ENCODE data around the gene PLA2G4E. TPM values are rescaled to one million over a fixed set of nuclear protein-coding genes. Genes with fewer than 3 reads are reported as not detected.
A peak's percentile ranks its signal among the peaks of the same experiment; 100 is the strongest.

PLA2G4E gene
- total RNA-seq, 1 experiment from 2014 or later: not detected

- Histone ChIP-seq H3K36me3 (ENCODE audit: control insufficient read depth, insufficient read depth, low read length) (0 out of 2 replicates have a peak, but pooled peaks cover 2% of the 10 kb centered on the region), H3K27me3 (ENCODE audit: control insufficient read depth, insufficient read depth, low read length) (no peaks in the 10 kb centered on the region), H3K4me3 (ENCODE audit: low read depth in 2 of 2, low read length in 2 of 2) (no peak overlapping the region), H3K9me3 (ENCODE audit: control insufficient read depth, insufficient read depth, low read depth, low read length) (no peaks in the 10 kb centered on the region), H3K27ac (ENCODE audit: low read length) (peak overlapping the region; percentile 65), H3K4me1 (ENCODE audit: control insufficient read depth, insufficient read depth, low read length) (peaks cover 41% of the 10 kb centered on the region)
- BruUV-seq (replicated peaks): no TSS peak
- DNase-seq (ENCODE audit: low read depth, low spot score): peak; percentile 35
- ChIA-PET POLR2A (interaction anchor here (0.6 kb wide), 1 partner anchor 20 kb away, joined by 3 read pairs; no protein-coding TSS in a partner anchor), CTCF (no interaction called here)
- peak; percentile 58; the same call in 1 of the 2 replicates for TF ChIP-seq TCF7L2 (IDR thresholded peaks at IDR 0.05; ENCODE audit: low read depth, low read length)
- no peak for TF ChIP-seq POLR2AphosphoS5 (IDR thresholded peaks at IDR 0.05; ENCODE audit: low read depth, low read length)
- no peak for TF ChIP-seq SIN3A (IDR thresholded peaks at IDR 0.05; ENCODE audit: borderline replicate concordance, insufficient read depth, low read depth, low read length)
- TF ChIP-seq, protein P1, sequence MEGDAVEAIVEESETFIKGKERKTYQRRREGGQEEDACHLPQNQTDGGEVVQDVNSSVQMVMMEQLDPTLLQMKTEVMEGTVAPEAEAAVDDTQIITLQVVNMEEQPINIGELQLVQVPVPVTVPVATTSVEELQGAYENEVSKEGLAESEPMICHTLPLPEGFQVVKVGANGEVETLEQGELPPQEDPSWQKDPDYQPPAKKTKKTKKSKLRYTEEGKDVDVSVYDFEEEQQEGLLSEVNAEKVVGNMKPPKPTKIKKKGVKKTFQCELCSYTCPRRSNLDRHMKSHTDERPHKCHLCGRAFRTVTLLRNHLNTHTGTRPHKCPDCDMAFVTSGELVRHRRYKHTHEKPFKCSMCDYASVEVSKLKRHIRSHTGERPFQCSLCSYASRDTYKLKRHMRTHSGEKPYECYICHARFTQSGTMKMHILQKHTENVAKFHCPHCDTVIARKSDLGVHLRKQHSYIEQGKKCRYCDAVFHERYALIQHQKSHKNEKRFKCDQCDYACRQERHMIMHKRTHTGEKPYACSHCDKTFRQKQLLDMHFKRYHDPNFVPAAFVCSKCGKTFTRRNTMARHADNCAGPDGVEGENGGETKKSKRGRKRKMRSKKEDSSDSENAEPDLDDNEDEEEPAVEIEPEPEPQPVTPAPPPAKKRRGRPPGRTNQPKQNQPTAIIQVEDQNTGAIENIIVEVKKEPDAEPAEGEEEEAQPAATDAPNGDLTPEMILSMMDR (IDR thresholded peaks at IDR 0.05): no peak
- TF ChIP-seq, protein P2, sequence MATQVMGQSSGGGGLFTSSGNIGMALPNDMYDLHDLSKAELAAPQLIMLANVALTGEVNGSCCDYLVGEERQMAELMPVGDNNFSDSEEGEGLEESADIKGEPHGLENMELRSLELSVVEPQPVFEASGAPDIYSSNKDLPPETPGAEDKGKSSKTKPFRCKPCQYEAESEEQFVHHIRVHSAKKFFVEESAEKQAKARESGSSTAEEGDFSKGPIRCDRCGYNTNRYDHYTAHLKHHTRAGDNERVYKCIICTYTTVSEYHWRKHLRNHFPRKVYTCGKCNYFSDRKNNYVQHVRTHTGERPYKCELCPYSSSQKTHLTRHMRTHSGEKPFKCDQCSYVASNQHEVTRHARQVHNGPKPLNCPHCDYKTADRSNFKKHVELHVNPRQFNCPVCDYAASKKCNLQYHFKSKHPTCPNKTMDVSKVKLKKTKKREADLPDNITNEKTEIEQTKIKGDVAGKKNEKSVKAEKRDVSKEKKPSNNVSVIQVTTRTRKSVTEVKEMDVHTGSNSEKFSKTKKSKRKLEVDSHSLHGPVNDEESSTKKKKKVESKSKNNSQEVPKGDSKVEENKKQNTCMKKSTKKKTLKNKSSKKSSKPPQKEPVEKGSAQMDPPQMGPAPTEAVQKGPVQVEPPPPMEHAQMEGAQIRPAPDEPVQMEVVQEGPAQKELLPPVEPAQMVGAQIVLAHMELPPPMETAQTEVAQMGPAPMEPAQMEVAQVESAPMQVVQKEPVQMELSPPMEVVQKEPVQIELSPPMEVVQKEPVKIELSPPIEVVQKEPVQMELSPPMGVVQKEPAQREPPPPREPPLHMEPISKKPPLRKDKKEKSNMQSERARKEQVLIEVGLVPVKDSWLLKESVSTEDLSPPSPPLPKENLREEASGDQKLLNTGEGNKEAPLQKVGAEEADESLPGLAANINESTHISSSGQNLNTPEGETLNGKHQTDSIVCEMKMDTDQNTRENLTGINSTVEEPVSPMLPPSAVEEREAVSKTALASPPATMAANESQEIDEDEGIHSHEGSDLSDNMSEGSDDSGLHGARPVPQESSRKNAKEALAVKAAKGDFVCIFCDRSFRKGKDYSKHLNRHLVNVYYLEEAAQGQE (IDR thresholded peaks at IDR 0.05; ENCODE audit: insufficient read depth in 1 of 2, low read depth in 2 of 2, low read length in 1 of 2): no peak
- intact Hi-C loops (cut with micrococcal nuclease; ENCODE audit: unreplicated experiment): no loop called here
- in situ Hi-C loops (cut with HindIII; ENCODE audit: low pct_unique_long_range_greater_than_20kb, low sequenced_read_pairs): no loop called here
- ATAC-seq: peak; percentile 47; the same call in 1 of the 2 replicates
Observed at GRCh38 chr15:41961001-41961518, 59.8 kb downstream of the PLA2G4E start.

DNA sequence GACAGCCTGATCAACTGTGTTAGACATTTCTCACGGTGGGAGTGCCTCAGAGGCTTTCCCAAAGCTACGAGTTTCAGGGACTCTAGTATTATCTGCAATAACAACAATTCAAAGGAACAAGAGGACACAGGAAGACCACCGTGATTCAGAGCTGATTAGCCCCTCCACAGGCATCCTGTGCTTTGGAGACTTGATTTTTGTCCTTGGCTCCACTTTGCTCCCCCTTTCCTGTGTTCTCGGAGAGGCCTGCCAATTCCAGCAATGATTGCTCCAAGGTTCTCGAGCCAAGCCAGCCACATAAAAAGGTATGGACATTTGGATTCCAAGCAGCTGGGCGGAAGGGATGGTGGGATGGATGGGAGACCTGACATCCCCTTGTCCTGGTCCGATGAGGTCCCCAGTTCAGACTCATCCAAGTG, 62.8 kb downstream of the PLA2G4E start:
- ChIA-PET POLR2A (no interaction called here), CTCF (interaction anchor here (0.8 kb wide), 1 partner anchor 127 kb away, joined by 3 read pairs; no protein-coding TSS in a partner anchor)
- Histone ChIP-seq H3K9me3 (ENCODE audit: control insufficient read depth, insufficient read depth, low read depth, low read length) (no peaks in the 10 kb centered on the region), H3K4me1 (ENCODE audit: control insufficient read depth, insufficient read depth, low read length) (peaks cover 45% of the 10 kb centered on the region), H3K27ac (ENCODE audit: low read length) (peak overlapping the region; percentile 55; the same call in 1 of the 2 replicates), H3K36me3 (ENCODE audit: control insufficient read depth, insufficient read depth, low read length) (0 out of 2 replicates have a peak, but pooled peaks cover 2% of the 10 kb centered on the region), H3K27me3 (ENCODE audit: control insufficient read depth, insufficient read depth, low read length) (no peaks in the 10 kb centered on the region), H3K4me3 (ENCODE audit: low read depth in 2 of 2, low read length in 2 of 2) (no peak overlapping the region)
- intact Hi-C loops (cut with micrococcal nuclease; ENCODE audit: unreplicated experiment) (no loop called here), in situ Hi-C loops (cut with HindIII; ENCODE audit: low pct_unique_long_range_greater_than_20kb, low sequenced_read_pairs) (no loop called here)
- DNase-seq (ENCODE audit: low read depth, low spot score) (no peak), ATAC-seq (no peak)
- TF ChIP-seq SIN3A (IDR thresholded peaks at IDR 0.05; ENCODE audit: borderline replicate concordance, insufficient read depth, low read depth, low read length) (no peak), POLR2AphosphoS5 (IDR thresholded peaks at IDR 0.05; ENCODE audit: low read depth, low read length) (no peak), TCF7L2 (IDR thresholded peaks at IDR 0.05; ENCODE audit: low read depth, low read length) (no peak)
- TF ChIP-seq, protein P2 (IDR thresholded peaks at IDR 0.05; ENCODE audit: insufficient read depth in 1 of 2, low read depth in 2 of 2, low read length in 1 of 2): no peak
- TF ChIP-seq, protein P1 (IDR thresholded peaks at IDR 0.05): no peak
- BruUV-seq (replicated peaks): no TSS peak
